ENCODE measurements around the gene PDE6C.
A peak's percentile ranks its signal among the peaks of the same experiment; 100 is the strongest.
"Not testable (repeated sequence)": the region's sequence is repeated elsewhere in the genome, so short reads cannot be mapped to it uniquely, and the experiment has no call there.

Gene PDE6C

GRCh38 chr10:93687737-93688136 lies 75.4 kb downstream of the PDE6C start:
- DNase-seq (ENCODE audit: low read depth, low spot score), result no peak
- TF ChIP-seq POLR2AphosphoS5 (IDR thresholded peaks at IDR 0.05; ENCODE audit: borderline replicate concordance, low read depth, low read length) (no peak), FOXP2 (optimal IDR thresholded peaks at IDR 0.05; ENCODE audit: control extremely low read depth, extremely low read length, insufficient read depth) (no peak), EZH2 (IDR thresholded peaks at IDR 0.05) (no peak)
- Histone ChIP-seq H3K36me3 (ENCODE audit: insufficient read depth, low read length) (no peaks in the 10 kb centered on the region), H3K9me3 (ENCODE audit: low read depth, low read length) (no peaks in the 10 kb centered on the region), H3K27ac (no peak overlapping the region), H3K4me3 (no peak overlapping the region), H3K9ac (ENCODE audit: insufficient read length) (no peak overlapping the region)

GRCh38 chr10:93695740-93696139 lies 83.4 kb downstream of the PDE6C start:
- H3K9ac ChIP-seq (ENCODE audit: insufficient read length), result no peak overlapping the region
- H3K9me3 ChIP-seq (ENCODE audit: low read depth, low read length), result no peaks in the 10 kb centered on the region
- no peak overlapping the region for H3K4me3 ChIP-seq
- H3K36me3 ChIP-seq (ENCODE audit: insufficient read depth, low read length), result peaks cover 7% of the 10 kb centered on the region; the same call in 1 of the 2 replicates
- no peak overlapping the region for H3K27ac ChIP-seq
- TF ChIP-seq FOXP2 (optimal IDR thresholded peaks at IDR 0.05; ENCODE audit: control extremely low read depth, extremely low read length, insufficient read depth), result no peak
- TF ChIP-seq EZH2 (IDR thresholded peaks at IDR 0.05), result no peak
- TF ChIP-seq POLR2AphosphoS5 (IDR thresholded peaks at IDR 0.05; ENCODE audit: borderline replicate concordance, low read depth, low read length), result no peak
- DNase-seq (ENCODE audit: low read depth, low spot score), result no peak

DNA sequence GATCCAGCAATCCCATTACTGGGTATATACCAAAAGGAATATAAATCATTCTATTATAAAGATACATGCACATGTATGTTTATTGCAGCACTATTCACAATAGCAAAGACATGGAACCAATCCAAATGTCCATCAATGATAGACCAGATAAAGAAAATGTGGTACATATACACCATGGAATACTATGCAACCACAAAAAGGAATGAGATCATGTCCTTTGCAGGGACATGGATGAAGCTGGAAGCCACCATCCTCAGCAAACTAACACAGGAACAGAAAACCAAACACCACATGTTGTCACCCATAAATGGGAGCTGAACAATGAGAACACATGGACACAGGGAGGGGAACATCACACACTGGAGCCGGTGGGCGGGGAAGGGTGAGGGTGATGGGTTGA lies 84.2 kb downstream of the PDE6C start:
- DNase-seq (ENCODE audit: low read depth, low spot score); H3K9me3 ChIP-seq (ENCODE audit: low read depth, low read length); H3K27ac ChIP-seq; H3K4me3 ChIP-seq; H3K36me3 ChIP-seq (ENCODE audit: insufficient read depth, low read length); H3K9ac ChIP-seq (ENCODE audit: insufficient read length): not testable (repeated sequence)

DNA sequence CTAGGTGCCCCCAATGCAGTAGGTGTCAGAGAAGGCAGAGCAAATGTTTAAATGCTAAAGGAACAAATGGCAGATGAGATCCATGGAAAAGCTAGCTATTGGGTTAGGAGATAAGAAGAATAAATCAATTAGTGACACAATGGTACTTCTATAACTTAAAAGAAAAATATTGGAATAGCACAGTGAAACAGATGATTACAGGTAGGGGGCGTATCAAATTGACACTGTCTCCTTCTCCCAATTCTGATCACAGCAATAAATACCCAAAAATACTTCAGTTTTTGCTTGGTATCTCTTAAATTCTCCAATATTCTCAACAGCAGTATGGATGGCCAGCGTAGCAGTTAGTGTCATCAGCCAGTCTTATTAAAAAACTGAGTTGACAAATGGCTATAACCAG lies 84.9 kb downstream of the PDE6C start:
- no peak overlapping the region for H3K27ac ChIP-seq
- peaks cover 7% of the 10 kb centered on the region; the same call in 1 of the 2 replicates for H3K36me3 ChIP-seq (ENCODE audit: insufficient read depth, low read length)
- H3K9ac ChIP-seq (ENCODE audit: insufficient read length), result no peak overlapping the region
- no peaks in the 10 kb centered on the region for H3K9me3 ChIP-seq (ENCODE audit: low read depth, low read length)
- no peak overlapping the region for H3K4me3 ChIP-seq
- no peak for TF ChIP-seq POLR2AphosphoS5 (IDR thresholded peaks at IDR 0.05; ENCODE audit: borderline replicate concordance, low read depth, low read length)
- TF ChIP-seq EZH2 (IDR thresholded peaks at IDR 0.05), result no peak
- TF ChIP-seq FOXP2 (optimal IDR thresholded peaks at IDR 0.05; ENCODE audit: control extremely low read depth, extremely low read length, insufficient read depth), result no peak
- no peak for DNase-seq (ENCODE audit: low read depth, low spot score)

DNA sequence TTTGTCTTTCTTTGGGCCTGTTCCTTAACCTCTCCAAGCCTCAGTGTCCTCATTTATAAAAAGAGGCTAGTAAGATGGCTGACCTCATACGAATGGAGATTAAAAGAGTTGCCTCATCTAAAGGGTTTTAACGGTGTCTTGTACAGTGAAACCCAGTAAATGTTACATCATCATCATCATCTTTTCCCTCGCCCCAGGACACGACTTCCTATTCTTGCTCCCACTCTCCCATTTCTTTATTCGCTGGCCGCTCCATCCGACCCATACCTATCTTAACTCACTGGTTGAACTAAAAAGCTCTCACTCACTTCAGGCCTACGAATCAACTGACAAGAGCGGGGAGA lies 89.5 kb downstream of the PDE6C start:
- Histone ChIP-seq H3K36me3 (ENCODE audit: insufficient read depth, low read length) (peaks cover 4% of the 10 kb centered on the region; the same call in 1 of the 2 replicates), H3K9me3 (ENCODE audit: low read depth, low read length) (no peaks in the 10 kb centered on the region), H3K9ac (ENCODE audit: insufficient read length) (peak overlapping the region; percentile 84), H3K27ac (no peak overlapping the region), H3K4me3 (peak overlapping the region; percentile 85)
- no peak for DNase-seq (ENCODE audit: low read depth, low spot score)
- no peak for TF ChIP-seq POLR2AphosphoS5 (IDR thresholded peaks at IDR 0.05; ENCODE audit: borderline replicate concordance, low read depth, low read length)
- TF ChIP-seq FOXP2 (optimal IDR thresholded peaks at IDR 0.05; ENCODE audit: control extremely low read depth, extremely low read length, insufficient read depth), result no peak
- TF ChIP-seq EZH2 (IDR thresholded peaks at IDR 0.05), result no peak

DNA sequence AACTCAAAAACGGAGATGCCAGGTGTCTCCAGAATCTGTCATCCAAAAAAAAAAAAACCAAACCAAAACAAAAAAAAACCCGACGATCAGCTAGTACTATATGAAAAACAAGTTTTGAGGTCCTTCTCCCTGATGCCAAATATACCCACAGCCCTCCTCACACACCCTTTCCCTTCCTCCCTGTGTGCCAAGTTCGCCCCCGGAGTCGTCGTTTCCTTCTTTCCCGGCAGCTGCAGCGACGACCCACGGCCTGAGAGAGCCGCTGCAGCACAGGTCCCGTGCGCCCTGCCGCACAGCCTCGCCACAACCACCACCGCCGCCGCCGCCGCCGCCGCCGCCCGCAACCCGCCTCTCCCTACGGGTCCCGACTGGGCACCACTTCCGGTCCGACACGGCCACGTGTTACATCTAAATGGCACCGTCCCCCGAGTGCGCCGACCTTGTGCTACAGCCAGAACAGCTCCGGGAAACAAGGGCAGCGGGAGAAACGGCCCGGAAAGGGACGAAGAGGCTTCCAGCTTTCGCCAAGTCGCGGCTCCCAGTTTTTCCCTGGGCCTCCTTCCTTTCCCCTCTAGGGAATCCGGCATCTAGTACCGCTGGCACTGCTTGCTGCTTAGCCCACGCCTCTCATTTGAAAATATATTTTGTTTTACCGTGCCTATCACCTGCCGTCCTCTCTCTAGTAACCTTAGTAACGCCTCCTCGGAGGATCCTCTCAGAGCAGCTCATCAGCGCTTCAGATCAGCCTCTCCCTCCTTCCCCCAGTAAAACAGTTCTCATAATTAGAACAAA lies 90.1 kb downstream of the PDE6C start, which contains the start of gene FRA10AC1:
TSS of gene FRA10AC1 (minus strand) at position 383 of the 792 bp plus-strand sequence. CDS start 2,486 bp downstream, outside the sequence.
- no peak for TF ChIP-seq FOXP2 (optimal IDR thresholded peaks at IDR 0.05; ENCODE audit: control extremely low read depth, extremely low read length, insufficient read depth)
- TF ChIP-seq EZH2 (IDR thresholded peaks at IDR 0.05), result no peak
- peak; percentile 85 for TF ChIP-seq POLR2AphosphoS5 (IDR thresholded peaks at IDR 0.05; ENCODE audit: borderline replicate concordance, low read depth, low read length)
- Histone ChIP-seq H3K4me3 (peak within 1 kb of the TSS; percentile 85), H3K27ac (no peak within 1 kb of the TSS), H3K9ac (ENCODE audit: insufficient read length) (peak within 1 kb of the TSS; percentile 84), H3K9me3 (ENCODE audit: low read depth, low read length) (no peaks in the 10 kb centered on the region), H3K36me3 (ENCODE audit: insufficient read depth, low read length) (peaks cover 4% of the 10 kb centered on the region; the same call in 1 of the 2 replicates)
- DNase-seq (ENCODE audit: low read depth, low spot score), result peak; percentile 24

DNA sequence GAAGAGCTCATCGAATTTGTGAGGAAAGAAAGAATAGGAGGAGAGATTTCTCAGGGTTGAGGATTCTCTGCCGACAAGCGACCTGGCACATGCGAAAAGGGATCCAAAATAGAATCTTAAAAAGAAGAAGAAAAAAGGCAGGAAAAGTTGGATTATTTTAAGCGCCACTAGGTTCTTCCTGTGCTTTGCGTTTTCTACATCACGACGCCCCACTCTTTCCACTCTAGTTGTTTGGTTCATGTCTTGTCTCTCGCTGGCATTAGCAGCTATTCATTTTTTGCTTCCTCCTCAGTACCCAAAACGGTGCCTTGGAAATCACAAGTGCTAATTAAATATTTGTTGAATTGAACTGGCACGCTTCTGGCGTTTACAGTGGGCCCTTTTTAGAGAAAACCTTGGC lies 90.7 kb downstream of the PDE6C start:
- no peak for DNase-seq (ENCODE audit: low read depth, low spot score)
- Histone ChIP-seq H3K27ac (no peak overlapping the region), H3K4me3 (peak overlapping the region; percentile 85), H3K9me3 (ENCODE audit: low read depth, low read length) (no peaks in the 10 kb centered on the region), H3K36me3 (ENCODE audit: insufficient read depth, low read length) (peaks cover 4% of the 10 kb centered on the region; the same call in 1 of the 2 replicates), H3K9ac (ENCODE audit: insufficient read length) (peak overlapping the region; percentile 84)
- TF ChIP-seq POLR2AphosphoS5 (IDR thresholded peaks at IDR 0.05; ENCODE audit: borderline replicate concordance, low read depth, low read length), result no peak
- no peak for TF ChIP-seq EZH2 (IDR thresholded peaks at IDR 0.05)
- TF ChIP-seq FOXP2 (optimal IDR thresholded peaks at IDR 0.05; ENCODE audit: control extremely low read depth, extremely low read length, insufficient read depth), result no peak

DNA sequence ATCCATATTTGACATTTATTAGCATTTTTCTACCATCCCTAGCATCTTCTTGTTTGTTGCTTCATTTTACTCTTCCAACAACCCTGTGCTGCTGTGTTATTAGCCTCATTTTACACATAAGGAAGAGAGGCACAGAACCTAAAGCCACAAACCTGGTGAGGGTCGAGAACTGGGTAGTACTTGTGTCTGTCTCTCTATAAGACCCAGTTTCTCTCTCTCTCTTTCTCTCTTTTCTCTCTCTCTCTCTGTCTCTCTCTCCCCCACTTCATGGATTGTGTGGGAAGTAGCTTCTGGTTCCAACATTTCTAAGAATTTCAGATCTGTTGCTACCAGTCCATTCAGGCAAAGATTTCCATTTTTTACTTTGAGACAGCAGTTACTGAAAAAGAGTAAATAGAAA lies 91.5 kb downstream of the PDE6C start:
- DNase-seq (ENCODE audit: low read depth, low spot score), result no peak
- TF ChIP-seq POLR2AphosphoS5 (IDR thresholded peaks at IDR 0.05; ENCODE audit: borderline replicate concordance, low read depth, low read length), result no peak
- TF ChIP-seq FOXP2 (optimal IDR thresholded peaks at IDR 0.05; ENCODE audit: control extremely low read depth, extremely low read length, insufficient read depth), result no peak
- TF ChIP-seq EZH2 (IDR thresholded peaks at IDR 0.05), result no peak
- peaks cover 4% of the 10 kb centered on the region; the same call in 1 of the 2 replicates for H3K36me3 ChIP-seq (ENCODE audit: insufficient read depth, low read length)
- H3K9me3 ChIP-seq (ENCODE audit: low read depth, low read length), result no peaks in the 10 kb centered on the region
- H3K4me3 ChIP-seq, result no peak overlapping the region
- no peak overlapping the region for H3K27ac ChIP-seq
- no peak overlapping the region for H3K9ac ChIP-seq (ENCODE audit: insufficient read length)

Data from SK-N-MC (cell line).